ENCODE measurements around the gene NACC2.

The NACC2 gene

GRCh38 chr9:136020671-136021070 is 74.4 kb downstream of the NACC2 start:
- H3K4me3 ChIP-seq (replicated peaks in 1 of 2; ENCODE audit: low read depth in 2 of 2, low read length in 2 of 2), result no peak overlapping the region
- no peak for TF ChIP-seq CTCF (IDR thresholded peaks at IDR 0.05; ENCODE audit: low read depth, low read length)
- no peak for DNase-seq (ENCODE audit: low read depth in 2 of 2)

DNA sequence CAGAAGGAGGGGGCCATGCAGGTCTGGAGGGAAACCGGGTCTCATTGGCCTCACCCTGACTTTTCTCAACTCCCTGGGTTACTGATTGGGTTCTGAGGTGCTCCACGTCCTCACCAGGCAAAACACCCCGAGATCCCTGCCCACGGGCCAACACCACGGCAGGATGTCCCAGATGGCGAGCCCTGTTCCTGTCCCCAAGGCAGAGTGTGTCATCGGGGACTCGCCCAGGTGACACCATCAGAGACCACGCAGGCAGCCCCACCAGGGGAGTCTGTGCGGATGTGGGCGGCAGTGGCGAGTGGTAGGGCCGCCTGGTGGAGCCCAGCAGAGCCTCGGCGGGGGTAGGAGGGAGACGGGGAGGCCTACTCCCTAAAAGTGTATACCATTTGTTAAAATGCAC is 74.9 kb downstream of the NACC2 start:
- no peak for TF ChIP-seq CTCF (IDR thresholded peaks at IDR 0.05; ENCODE audit: low read depth, low read length)
- no peak for DNase-seq (ENCODE audit: low read depth in 2 of 2)
- H3K4me3 ChIP-seq (replicated peaks in 1 of 2; ENCODE audit: low read depth in 2 of 2, low read length in 2 of 2), result no peak overlapping the region

DNA sequence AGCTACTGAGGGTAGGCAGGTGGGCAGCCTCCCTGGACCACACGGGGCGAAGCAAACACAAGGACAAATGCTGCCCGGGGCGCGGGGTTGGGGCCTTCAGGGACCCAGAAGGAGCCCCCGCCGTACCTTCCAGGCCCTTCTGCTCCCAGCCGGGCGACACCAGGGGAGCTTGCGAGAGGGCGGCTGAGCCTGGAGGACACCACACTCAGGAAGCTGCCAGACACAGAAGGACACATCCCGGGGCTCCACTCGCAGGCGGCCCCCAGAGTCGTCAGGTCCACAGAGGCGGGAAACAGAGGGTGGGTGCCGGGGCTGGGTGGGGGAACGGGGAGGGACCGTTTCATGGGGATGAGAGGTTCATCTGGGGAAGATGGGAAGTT is 75.4 kb downstream of the NACC2 start:
- TF ChIP-seq CTCF (IDR thresholded peaks at IDR 0.05; ENCODE audit: low read depth, low read length), result no peak
- DNase-seq (ENCODE audit: low read depth in 2 of 2), result no peak
- H3K4me3 ChIP-seq (replicated peaks in 1 of 2; ENCODE audit: low read depth in 2 of 2, low read length in 2 of 2), result no peak overlapping the region

DNA sequence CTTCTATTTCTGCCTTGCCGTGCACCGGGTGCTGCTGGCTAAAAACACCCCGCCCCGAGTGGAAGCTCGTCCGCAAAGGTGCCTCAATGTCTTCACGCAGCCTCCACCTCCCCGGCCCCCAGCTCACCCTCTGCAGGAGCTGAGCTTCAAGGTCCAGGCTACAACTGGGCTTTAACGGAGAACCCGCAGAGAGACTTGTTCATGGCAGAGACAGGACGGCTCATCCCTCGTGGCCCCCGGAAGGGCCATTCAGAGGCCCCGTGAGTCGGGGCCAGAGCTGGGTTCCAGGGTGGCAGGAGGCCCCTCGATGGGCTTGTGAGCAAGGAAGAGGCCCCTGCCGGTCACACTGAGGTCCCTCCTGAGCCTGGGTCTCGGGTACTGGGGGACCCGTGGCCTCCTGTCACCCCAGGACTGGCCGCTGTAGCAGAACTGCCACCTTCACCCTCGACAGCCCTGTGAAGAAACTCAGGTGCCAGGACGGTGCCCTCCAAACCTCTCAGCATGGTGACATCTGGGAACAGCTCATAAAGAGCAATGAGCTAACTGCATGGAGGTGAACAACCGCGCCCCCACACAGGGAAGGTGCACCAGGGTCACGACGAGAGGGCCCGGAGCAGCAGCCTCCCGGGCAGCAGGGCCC is 75.9 kb downstream of the NACC2 start:
- H3K4me3 ChIP-seq (replicated peaks in 1 of 2; ENCODE audit: low read depth in 2 of 2, low read length in 2 of 2), result no peak overlapping the region
- TF ChIP-seq CTCF (IDR thresholded peaks at IDR 0.05; ENCODE audit: low read depth, low read length), result no peak

GRCh38 chr9:136018257-136019031 is 76.6 kb downstream of the NACC2 start:
- no peak for DNase-seq (ENCODE audit: low read depth in 2 of 2)
- TF ChIP-seq CTCF (IDR thresholded peaks at IDR 0.05; ENCODE audit: low read depth, low read length), result no peak
- no peak overlapping the region for H3K4me3 ChIP-seq (replicated peaks in 1 of 2; ENCODE audit: low read depth in 2 of 2, low read length in 2 of 2)

More for the DNA sequence above, 75.9 kb downstream of the NACC2 start:
- no peak for DNase-seq (ENCODE audit: low read depth in 2 of 2)

- H3K4me3 ChIP-seq (replicated peaks in 1 of 2; ENCODE audit: low read depth in 2 of 2, low read length in 2 of 2), result no peak overlapping the region
- no peak for DNase-seq (ENCODE audit: low read depth in 2 of 2)
- no peak for TF ChIP-seq CTCF (IDR thresholded peaks at IDR 0.05; ENCODE audit: low read depth, low read length)
Measured at GRCh38 chr9:136017289-136018190, 77.5 kb downstream of the NACC2 start.

Data from cardiac fibroblast (primary cell).